Esophagus squamous epithelium (tissue), 5 donors: ENCODE measurements around the gene VPS26A. TPM values are rescaled to one million over a fixed set of nuclear protein-coding genes. Genes with fewer than 3 reads are reported as not detected.

Experiments used
- DNase-seq: peaks from one replicate; lab custom pipeline; 2025; lab: John Stamatoyannopoulos, UW
- H3K27ac ChIP-seq, 4 donors: fragments of 200-600 bp; sonication (generic); one replicate each; pipeline ENCODE4 v1.5.1; 2016 to 2019; ENCODE audit warnings: mild to moderate bottlenecking in 1 of 4
- H3K27me3 ChIP-seq, 4 donors: fragments of 200-600 bp; sonication (generic); 1 replicate in 3 of 4; 2 replicates in 1 of 4; pipeline versions ENCODE4 v1.5.1 to v1.6.0; 2017 to 2021; ENCODE audit warnings: antibody characterized with exemption in 1 of 4
- H3K36me3 ChIP-seq, 3 donors: fragments of 200-600 bp; sonication (generic); one replicate each; pipeline ENCODE4 v1.5.1; 2016 to 2019
- H3K4me1 ChIP-seq, 3 donors: fragments of 200-600 bp; sonication (generic); one replicate each; pipeline ENCODE4 v1.5.1; 2017 to 2019
- H3K4me3 ChIP-seq, 4 donors: fragments of 200-600 bp; sonication (generic); 1 replicate in 3 of 4; 2 replicates in 1 of 4; pipeline ENCODE4 v1.5.1; 2016 to 2019; ENCODE audit warnings: mild to moderate bottlenecking in 2 of 4, moderate library complexity in 1 of 4
- H3K9me3 ChIP-seq, 3 donors: fragments of 200-600 bp; sonication (generic); one replicate each; pipeline ENCODE4 v1.5.1; 2016 to 2019
- POLR2A ChIP-seq, 4 donors: fragments of 450-650 bp; IDR thresholded peaks; one replicate each; pipeline ENCODE4 v1.6.1; 2017; ENCODE audit warnings: antibody characterized with exemption in 4 of 4, mild to moderate bottlenecking in 4 of 4, moderate library complexity in 3 of 4
- WGBS, 2 donors: methylation state at CpG; one replicate each; pipeline ENCODE4 v1.1.5; 2018; 5-methylcytosine and 5-hydroxymethylcytosine counted together
- intact Hi-C: fragments of 100-400 bp; cut with DNase I; formaldehyde crosslinking; loops from one replicate; pipeline ENCODE4 v1.15.0; 2022
- total RNA-seq, 4 donors: library from RNA; depleted of rRNA; stranded (reverse); fragments of >200 nt; gene quantifications; one replicate each; pipeline ENCODE4 v1.1.0, GENCODE V29; 2016
- TF ChIP-seq, protein P1 (sequence below), 6 experiments: fragments of 450-650 bp in 4 of 6; fragments of 200-600 bp in 2 of 6; sonication (generic) in 2 of 6; IDR thresholded peaks; one replicate each; pipeline ENCODE4 v1.5.1; 2016 to 2019; ENCODE audit warnings: antibody characterized with exemption in 6 of 6, mild to moderate bottlenecking in 4 of 6, moderate library complexity in 4 of 6
- donor health status: DM: yes; HTN: yes; CAD: no.

Gene VPS26A
- total RNA-seq, 4 donors from 2014 or later, result 31.5 to 43.1 (median 37.4) TPM

DNA sequence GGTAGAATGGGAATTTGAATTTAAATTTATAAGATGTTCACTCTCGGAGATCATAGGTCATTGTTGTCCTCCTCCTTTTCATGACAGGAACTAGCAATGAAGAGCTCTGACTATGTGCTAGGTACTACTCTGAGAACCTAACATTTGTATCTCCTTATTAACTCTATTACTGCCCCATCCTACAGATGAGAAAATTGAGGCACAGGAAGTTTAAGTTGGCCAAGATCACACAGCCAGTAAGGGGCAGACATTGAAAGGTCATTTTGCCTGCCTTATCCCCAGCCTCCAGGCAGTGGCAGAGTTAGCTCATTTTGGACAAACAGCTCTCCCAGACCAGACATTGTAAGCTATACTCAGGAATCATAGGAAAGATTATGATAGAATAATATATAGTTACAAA is 30.0 kb upstream of the VPS26A start:
- H3K27ac ChIP-seq, result no peak overlapping the region
- intact Hi-C loops, result loop anchor here (10.0 kb wide), 1 partner anchor 89 kb away; no protein-coding TSS in a partner anchor
- 65 to 85% methylated on average over 1 of the region's 1 CpG for WGBS, 2 donors
- H3K4me1 ChIP-seq, result peaks cover 0 to 7% (median 0%) of the 10 kb centered on the region in 3 donors
- H3K4me3 ChIP-seq, result no peak overlapping the region
- H3K9me3 ChIP-seq, result no peaks in the 10 kb centered on the region
- peaks cover 0 to 4% (median 0%) of the 10 kb centered on the region in 3 donors for H3K36me3 ChIP-seq
- DNase-seq, result no peak
- no peaks in the 10 kb centered on the region for H3K27me3 ChIP-seq
- TF ChIP-seq, protein P1, sequence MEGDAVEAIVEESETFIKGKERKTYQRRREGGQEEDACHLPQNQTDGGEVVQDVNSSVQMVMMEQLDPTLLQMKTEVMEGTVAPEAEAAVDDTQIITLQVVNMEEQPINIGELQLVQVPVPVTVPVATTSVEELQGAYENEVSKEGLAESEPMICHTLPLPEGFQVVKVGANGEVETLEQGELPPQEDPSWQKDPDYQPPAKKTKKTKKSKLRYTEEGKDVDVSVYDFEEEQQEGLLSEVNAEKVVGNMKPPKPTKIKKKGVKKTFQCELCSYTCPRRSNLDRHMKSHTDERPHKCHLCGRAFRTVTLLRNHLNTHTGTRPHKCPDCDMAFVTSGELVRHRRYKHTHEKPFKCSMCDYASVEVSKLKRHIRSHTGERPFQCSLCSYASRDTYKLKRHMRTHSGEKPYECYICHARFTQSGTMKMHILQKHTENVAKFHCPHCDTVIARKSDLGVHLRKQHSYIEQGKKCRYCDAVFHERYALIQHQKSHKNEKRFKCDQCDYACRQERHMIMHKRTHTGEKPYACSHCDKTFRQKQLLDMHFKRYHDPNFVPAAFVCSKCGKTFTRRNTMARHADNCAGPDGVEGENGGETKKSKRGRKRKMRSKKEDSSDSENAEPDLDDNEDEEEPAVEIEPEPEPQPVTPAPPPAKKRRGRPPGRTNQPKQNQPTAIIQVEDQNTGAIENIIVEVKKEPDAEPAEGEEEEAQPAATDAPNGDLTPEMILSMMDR (IDR thresholded peaks at IDR 0.05), result no peak
- TF ChIP-seq POLR2A (IDR thresholded peaks at IDR 0.05), result no peak

DNA sequence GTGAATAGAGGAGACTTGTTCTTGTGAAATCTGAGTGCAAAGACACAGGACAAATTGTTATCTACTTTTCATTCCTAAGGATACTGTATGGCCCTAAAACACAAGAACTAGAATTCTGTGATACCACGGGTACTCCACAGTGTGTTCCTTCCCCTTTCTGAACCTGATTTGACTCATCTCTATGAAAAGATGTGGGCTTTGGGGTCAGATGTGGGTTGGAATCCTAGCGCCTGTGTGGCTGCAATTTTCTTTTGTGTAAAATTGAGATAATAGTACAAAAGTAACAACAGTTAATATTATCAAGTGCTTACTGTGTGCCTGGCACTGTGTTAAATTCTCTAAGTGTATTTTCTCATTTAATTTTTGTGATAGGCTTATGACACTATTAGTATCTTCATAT is 27.9 kb upstream of the VPS26A start:
- intact Hi-C loops, result loop anchor here (10.0 kb wide), 1 partner anchor 91 kb away; no protein-coding TSS in a partner anchor
- WGBS, 2 donors, result 56 to 59% methylated on average over 2 of the region's 2 CpGs
- Histone ChIP-seq H3K27me3 (no peaks in the 10 kb centered on the region), H3K9me3 (no peaks in the 10 kb centered on the region), H3K36me3 (peaks cover 0 to 10% (median 0%) of the 10 kb centered on the region in 3 donors), H3K27ac (no peak overlapping the region), H3K4me3 (no peak overlapping the region), H3K4me1 (peaks cover 0 to 5% (median 0%) of the 10 kb centered on the region in 3 donors)
- no peak for TF ChIP-seq POLR2A (IDR thresholded peaks at IDR 0.05)
- TF ChIP-seq, protein P1 (IDR thresholded peaks at IDR 0.05), result no peak
- DNase-seq, result no peak

DNA sequence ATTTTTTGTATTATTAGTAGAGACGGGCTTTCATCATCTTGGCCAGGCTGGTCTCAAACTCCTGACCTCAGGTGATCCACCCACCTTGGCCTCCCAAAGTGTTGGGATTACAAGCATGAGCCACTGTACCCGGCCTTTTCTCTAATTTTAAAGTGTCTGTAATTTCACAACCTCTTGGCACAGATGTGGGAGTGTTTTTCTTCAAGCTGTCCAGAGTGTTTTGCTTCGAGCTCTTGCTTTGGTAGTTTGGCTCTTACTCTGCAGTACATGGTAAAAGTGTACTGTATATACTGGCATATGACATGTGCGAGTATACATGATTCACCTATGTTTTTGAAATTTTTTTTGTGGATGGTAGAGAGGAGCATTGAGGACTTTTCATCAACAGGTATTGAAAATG is 26.2 kb upstream of the VPS26A start:
- H3K9me3 ChIP-seq, result no peaks in the 10 kb centered on the region
- TF ChIP-seq, protein P1 (IDR thresholded peaks at IDR 0.05), result no peak
- TF ChIP-seq POLR2A (IDR thresholded peaks at IDR 0.05), result no peak
- H3K27me3 ChIP-seq, result no peaks in the 10 kb centered on the region
- intact Hi-C loops, result loop anchor here (10.0 kb wide), 1 partner anchor 93 kb away; no protein-coding TSS in a partner anchor
- no peaks in the 10 kb centered on the region for H3K4me1 ChIP-seq
- H3K36me3 ChIP-seq, result peaks cover 0 to 10% (median 0%) of the 10 kb centered on the region in 3 donors
- no peak overlapping the region for H3K4me3 ChIP-seq
- H3K27ac ChIP-seq, result no peak overlapping the region
- 62 to 69% methylated on average over 4 of the region's 4 CpGs for WGBS, 2 donors
- no peak for DNase-seq

DNA sequence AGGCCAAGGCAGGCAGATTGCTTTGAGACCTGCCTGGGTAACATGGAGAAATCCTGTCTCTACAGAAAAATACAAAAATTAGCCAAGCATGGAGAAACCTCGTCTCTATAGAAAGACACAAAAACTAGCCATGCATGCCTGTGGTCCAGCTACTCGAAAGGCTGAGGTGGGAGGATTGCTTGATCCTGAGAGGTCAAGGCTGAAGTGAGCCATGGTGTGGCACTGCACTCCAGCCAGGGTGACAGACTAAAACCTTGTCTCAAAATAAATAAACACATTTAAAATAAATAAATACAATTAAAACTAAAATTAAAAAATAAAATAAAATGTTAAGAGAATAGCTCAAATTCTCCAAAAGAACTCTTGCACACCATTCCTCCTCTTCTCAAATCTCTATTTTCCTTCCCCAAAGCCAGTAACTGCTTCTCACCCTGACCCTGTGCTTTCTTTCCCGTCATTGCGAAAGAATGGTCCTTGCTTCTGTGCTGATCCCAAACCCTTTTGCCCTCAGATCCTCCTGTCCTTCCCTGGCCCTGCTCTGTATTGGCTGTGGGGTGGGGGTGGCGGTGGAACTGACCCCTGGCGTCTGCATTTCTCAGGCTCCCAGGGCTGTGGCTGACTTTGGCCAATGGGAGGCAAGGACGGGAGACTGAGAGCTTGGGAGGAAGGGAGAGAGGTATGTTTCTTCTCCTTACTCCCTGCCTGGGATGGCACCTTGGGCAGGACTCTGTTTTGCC is 23.7 kb upstream of the VPS26A start:
- intact Hi-C loops, result no loop called here
- no peaks in the 10 kb centered on the region for H3K9me3 ChIP-seq
- H3K4me3 ChIP-seq, result no peak overlapping the region

More for the DNA sequence above, 23.7 kb upstream of the VPS26A start:
- WGBS, 2 donors, result 44 to 57% methylated on average over 6 to 7 of the region's 7 CpGs
- H3K27ac ChIP-seq, result no peak overlapping the region
- TF ChIP-seq POLR2A (IDR thresholded peaks at IDR 0.05), result no peak
- TF ChIP-seq, protein P1 (IDR thresholded peaks at IDR 0.05), result no peak
- H3K4me1 ChIP-seq, result no peaks in the 10 kb centered on the region
- H3K36me3 ChIP-seq, result peaks cover 0 to 19% (median 0%) of the 10 kb centered on the region in 3 donors
- no peaks in the 10 kb centered on the region for H3K27me3 ChIP-seq
- no peak for DNase-seq
